Astrocyte (in vitro differentiated cells and primary cell): ENCODE data around the gene RXYLT1. TPM values are rescaled to one million over a fixed set of nuclear protein-coding genes. Genes with fewer than 3 reads are reported as not detected.

Experiments
- DNase-seq: peaks from one replicate; pipeline ENCODE4 v3.0.0-alpha.2; 2010; ENCODE audit warnings: low read depth
- FAIRE-seq: peaks from 2 replicates; lab custom pipeline; 2011; peaks lifted over from hg19 to GRCh38; lab: Jason Lieb, UNC
- H2AFZ ChIP-seq: 2 replicates; pipeline ENCODE4 v1.6.0; 2012; ENCODE audit warnings: low read depth, low read length, inconsistent platforms
- H3K27ac ChIP-seq: 2 replicates; pipeline ENCODE4 v1.5.1; 2011; ENCODE audit warnings: low read depth, low read length, inconsistent platforms
- H3K27me3 ChIP-seq: 2 replicates; pipeline ENCODE4 v1.6.0; 2011; ENCODE audit warnings: low read length, inconsistent platforms; ENCODE audit not compliant: insufficient read depth
- H3K36me3 ChIP-seq: 2 replicates; pipeline ENCODE4 v1.5.1; 2011; ENCODE audit warnings: low read length, inconsistent platforms; ENCODE audit not compliant: insufficient read depth
- H3K4me1 ChIP-seq: 2 replicates; pipeline ENCODE4 v1.5.1; 2011; ENCODE audit warnings: low read length, inconsistent platforms; ENCODE audit not compliant: insufficient read depth
- H3K4me2 ChIP-seq: 2 replicates; pipeline ENCODE4 v1.6.0; 2012; ENCODE audit warnings: low read length, inconsistent platforms
- H3K4me3 ChIP-seq: 2 replicates; pipeline ENCODE4 v1.5.1; 2011; ENCODE audit warnings: low read depth, mild to moderate bottlenecking, low read length, inconsistent platforms; ENCODE audit not compliant: insufficient read depth
- H3K79me2 ChIP-seq: 2 replicates; pipeline ENCODE4 v1.6.0; 2012; ENCODE audit warnings: mild to moderate bottlenecking, low read length, inconsistent platforms; ENCODE audit not compliant: insufficient read depth
- H3K9ac ChIP-seq: 2 replicates; pipeline ENCODE4 v1.6.0; 2012; ENCODE audit warnings: mild to moderate bottlenecking, low read length, inconsistent platforms
- H3K9me3 ChIP-seq: 2 replicates; pipeline ENCODE4 v1.5.1; 2012; ENCODE audit warnings: low read depth, mild to moderate bottlenecking, low read length, inconsistent platforms; ENCODE audit not compliant: insufficient read depth
- H4K20me1 ChIP-seq: 2 replicates; pipeline ENCODE4 v1.6.0; 2012; ENCODE audit warnings: low read length, inconsistent platforms; ENCODE audit not compliant: insufficient read depth
- H3K27ac Mint-ChIP-seq: one replicate; pipeline ENCODE4 v1.8.0; 2021; ENCODE audit warnings: mild to moderate bottlenecking, mixed read lengths; ENCODE audit not compliant: unreplicated experiment
- H3K27me3 Mint-ChIP-seq: one replicate; pipeline ENCODE4 v1.8.0; 2021; ENCODE audit warnings: low read depth, mixed read lengths; ENCODE audit not compliant: unreplicated experiment
- H3K36me3 Mint-ChIP-seq: one replicate; pipeline ENCODE4 v1.8.0; 2021; ENCODE audit warnings: low read depth, mixed read lengths; ENCODE audit not compliant: unreplicated experiment
- H3K4me1 Mint-ChIP-seq: one replicate; pipeline ENCODE4 v1.8.0; 2021; ENCODE audit warnings: low read depth, mixed read lengths; ENCODE audit not compliant: unreplicated experiment
- H3K4me3 Mint-ChIP-seq: one replicate; pipeline ENCODE4 v1.8.0; 2021; ENCODE audit warnings: mild to moderate bottlenecking, moderate library complexity, mixed read lengths; ENCODE audit not compliant: unreplicated experiment
- H3K9me3 Mint-ChIP-seq: one replicate; pipeline ENCODE4 v1.8.0; 2021; ENCODE audit warnings: mild to moderate bottlenecking, mixed read lengths; ENCODE audit not compliant: unreplicated experiment
- EZH2 ChIP-seq: IDR thresholded peaks from 2 replicates; pipeline ENCODE4 v1.6.1; 2012; ENCODE audit warnings: mild to moderate bottlenecking, low read length, inconsistent platforms; ENCODE audit not compliant: insufficient read depth
- total RNA-seq: library from RNA; stranded (reverse); gene quantifications from 2 replicates; pipeline ENCODE4 v1.2.1, GENCODE V29; 2021
- TF ChIP-seq, protein P1 (sequence below): IDR thresholded peaks from 2 replicates; pipeline ENCODE4 v1.5.1; 2011; ENCODE audit warnings: low read depth, mild to moderate bottlenecking, inconsistent platforms, low read length, moderate library complexity; ENCODE audit not compliant: insufficient read depth

RXYLT1 gene
- total RNA-seq, 1 donor from 2014 or later: 15.5 TPM

DNA sequence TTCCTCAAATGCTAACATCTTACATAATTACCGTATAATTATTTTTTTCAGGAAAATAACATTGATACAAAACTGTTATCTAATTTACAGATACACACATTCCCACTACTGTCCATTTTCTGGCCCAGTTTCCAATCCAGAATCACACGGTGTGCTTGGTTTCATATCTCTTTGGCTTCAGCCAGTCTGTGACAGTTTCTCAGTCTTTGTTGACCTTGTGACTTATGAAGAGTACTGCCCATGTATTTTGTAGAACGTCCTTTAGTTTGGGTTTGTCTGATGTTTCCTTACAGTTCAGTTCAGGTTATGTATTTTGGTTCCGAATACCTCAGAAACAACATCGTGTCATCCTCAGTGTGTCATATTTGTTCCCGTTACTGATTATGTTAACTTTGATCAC, 16.2 kb downstream of the RXYLT1 start:
- H3K27ac Mint-ChIP-seq: no peak overlapping the region

DNA sequence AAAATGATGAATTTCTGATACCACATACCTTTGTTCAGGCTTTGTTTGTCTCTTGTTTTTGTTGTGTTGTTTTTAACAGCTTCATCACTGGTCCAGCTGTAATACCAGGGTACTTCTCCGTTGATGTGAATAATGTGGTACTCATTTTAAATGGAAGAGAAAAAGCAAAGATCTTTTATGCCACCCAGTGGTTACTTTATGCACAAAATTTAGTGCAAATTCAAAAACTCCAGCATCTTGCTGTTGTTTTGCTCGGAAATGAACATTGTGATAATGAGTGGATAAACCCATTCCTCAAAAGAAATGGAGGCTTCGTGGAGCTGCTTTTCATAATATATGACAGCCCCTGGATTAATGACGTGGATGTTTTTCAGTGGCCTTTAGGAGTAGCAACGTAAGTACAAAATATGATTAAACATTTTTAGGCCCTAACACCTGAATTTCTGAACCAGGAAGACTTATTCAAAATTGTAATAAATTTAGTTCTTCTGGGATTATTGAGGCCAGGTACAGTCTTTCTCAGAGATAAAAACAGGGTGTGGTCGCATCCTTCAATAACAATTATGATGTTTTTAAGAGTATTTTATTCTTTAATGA, 22.4 kb downstream of the RXYLT1 start:
- Mint-ChIP-seq H3K27ac (no peak overlapping the region), H3K4me3 (no peak overlapping the region), H3K27me3 (no peaks in the 10 kb centered on the region), H3K36me3 (no peaks in the 10 kb centered on the region), H3K4me1 (no peaks in the 10 kb centered on the region), H3K9me3 (no peaks in the 10 kb centered on the region)
- Histone ChIP-seq H3K4me2 (no peak overlapping the region), H3K4me1 (no peaks in the 10 kb centered on the region), H3K9me3 (no peaks in the 10 kb centered on the region), H3K9ac (no peak overlapping the region), H3K27ac (no peak overlapping the region), H2AFZ (no peak overlapping the region), H3K4me3 (no peak overlapping the region), H4K20me1 (no peaks in the 10 kb centered on the region), H3K27me3 (no peaks in the 10 kb centered on the region), H3K36me3 (peaks cover 7% of the 10 kb centered on the region), H3K79me2 (no peaks in the 10 kb centered on the region)
- FAIRE-seq (peak; percentile 9), DNase-seq (no peak)
- TF ChIP-seq, protein P1, sequence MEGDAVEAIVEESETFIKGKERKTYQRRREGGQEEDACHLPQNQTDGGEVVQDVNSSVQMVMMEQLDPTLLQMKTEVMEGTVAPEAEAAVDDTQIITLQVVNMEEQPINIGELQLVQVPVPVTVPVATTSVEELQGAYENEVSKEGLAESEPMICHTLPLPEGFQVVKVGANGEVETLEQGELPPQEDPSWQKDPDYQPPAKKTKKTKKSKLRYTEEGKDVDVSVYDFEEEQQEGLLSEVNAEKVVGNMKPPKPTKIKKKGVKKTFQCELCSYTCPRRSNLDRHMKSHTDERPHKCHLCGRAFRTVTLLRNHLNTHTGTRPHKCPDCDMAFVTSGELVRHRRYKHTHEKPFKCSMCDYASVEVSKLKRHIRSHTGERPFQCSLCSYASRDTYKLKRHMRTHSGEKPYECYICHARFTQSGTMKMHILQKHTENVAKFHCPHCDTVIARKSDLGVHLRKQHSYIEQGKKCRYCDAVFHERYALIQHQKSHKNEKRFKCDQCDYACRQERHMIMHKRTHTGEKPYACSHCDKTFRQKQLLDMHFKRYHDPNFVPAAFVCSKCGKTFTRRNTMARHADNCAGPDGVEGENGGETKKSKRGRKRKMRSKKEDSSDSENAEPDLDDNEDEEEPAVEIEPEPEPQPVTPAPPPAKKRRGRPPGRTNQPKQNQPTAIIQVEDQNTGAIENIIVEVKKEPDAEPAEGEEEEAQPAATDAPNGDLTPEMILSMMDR: peak; percentile 71
- no peak for TF ChIP-seq EZH2

More for the DNA sequence above, 16.2 kb downstream of the RXYLT1 start:
- no peak for DNase-seq
- FAIRE-seq: no peak
- no peak overlapping the region for H3K9ac ChIP-seq
- Mint-ChIP-seq H3K4me1 (no peaks in the 10 kb centered on the region), H3K36me3 (no peaks in the 10 kb centered on the region), H3K27me3 (no peaks in the 10 kb centered on the region), H3K9me3 (no peaks in the 10 kb centered on the region), H3K4me3 (no peak overlapping the region)
- no peak overlapping the region for H3K4me3 ChIP-seq
- no peaks in the 10 kb centered on the region for H3K27me3 ChIP-seq
- H2AFZ ChIP-seq: no peak overlapping the region
- no peak overlapping the region for H3K27ac ChIP-seq
- no peak for TF ChIP-seq EZH2
- TF ChIP-seq, protein P1: no peak
- H3K9me3 ChIP-seq: no peaks in the 10 kb centered on the region
- H3K36me3 ChIP-seq: no peaks in the 10 kb centered on the region
- no peaks in the 10 kb centered on the region for H3K79me2 ChIP-seq
- H3K4me2 ChIP-seq: no peak overlapping the region
- H4K20me1 ChIP-seq: no peaks in the 10 kb centered on the region
- H3K4me1 ChIP-seq: no peaks in the 10 kb centered on the region

DNA sequence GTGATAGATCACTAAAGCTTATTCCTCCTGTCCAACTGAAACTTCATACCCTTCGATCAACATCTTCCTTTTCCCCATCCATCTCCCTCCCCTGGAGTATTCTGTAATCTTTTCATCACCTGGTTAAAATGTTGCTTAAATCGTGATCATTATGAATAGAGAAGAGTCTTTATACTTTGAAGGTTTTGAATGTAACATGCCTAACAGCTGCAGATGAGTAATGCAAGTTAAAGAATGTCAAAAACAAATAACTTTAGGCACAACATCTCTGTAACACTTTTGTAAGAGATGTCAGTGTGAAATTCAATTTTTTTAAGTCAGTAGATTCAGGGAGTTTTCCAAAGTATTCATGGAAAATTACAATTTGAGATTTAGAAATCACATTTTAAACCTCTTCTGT, 25.0 kb downstream of the RXYLT1 start:
- no peak for FAIRE-seq
- H3K27ac Mint-ChIP-seq: no peak overlapping the region

More for the DNA sequence above, 25.0 kb downstream of the RXYLT1 start:
- Histone ChIP-seq H3K36me3 (peaks cover 12% of the 10 kb centered on the region), H3K4me3 (no peak overlapping the region), H3K79me2 (no peaks in the 10 kb centered on the region), H3K9me3 (no peaks in the 10 kb centered on the region), H3K4me2 (no peak overlapping the region), H3K4me1 (no peaks in the 10 kb centered on the region), H3K27ac (no peak overlapping the region), H3K27me3 (no peaks in the 10 kb centered on the region), H2AFZ (no peak overlapping the region), H4K20me1 (no peaks in the 10 kb centered on the region), H3K9ac (no peak overlapping the region)
- Mint-ChIP-seq H3K4me1 (no peaks in the 10 kb centered on the region), H3K4me3 (no peak overlapping the region), H3K27me3 (no peaks in the 10 kb centered on the region), H3K9me3 (no peaks in the 10 kb centered on the region), H3K36me3 (no peaks in the 10 kb centered on the region)
- TF ChIP-seq EZH2: no peak
- TF ChIP-seq, protein P1: no peak
- DNase-seq: no peak
